IMR-90 (cell line): ENCODE data around the gene KRT39.

ENCODE experiments used
- FOS ChIP-seq: fragments of 150-350 bp; IDR thresholded peaks from 2 replicates; pipeline ENCODE4 v1.6.1; 2016; ENCODE audit warnings: low read depth, low read length
- MAFK ChIP-seq: IDR thresholded peaks from 2 replicates; pipeline ENCODE4 v1.6.1; 2012; ENCODE audit warnings: low read depth, low read length, improper control_type of control experiment
- MAZ ChIP-seq: IDR thresholded peaks from 2 replicates; pipeline ENCODE4 v1.6.1; 2012; ENCODE audit warnings: low read depth, mild to moderate bottlenecking, low read length, improper control_type of control experiment, moderate library complexity, borderline replicate concordance
- POLR2A ChIP-seq: IDR thresholded peaks from 2 replicates; pipeline ENCODE4 v1.6.1; 2012; ENCODE audit warnings: mild to moderate bottlenecking, low read depth, low read length
- RAD21 ChIP-seq: IDR thresholded peaks from 2 replicates; pipeline ENCODE4 v1.6.1; 2012; ENCODE audit warnings: low read length, improper control_type of control experiment
- RCOR1 ChIP-seq: IDR thresholded peaks from 2 replicates; pipeline ENCODE4 v1.6.1; 2012; ENCODE audit warnings: mild to moderate bottlenecking, low read length, improper control_type of control experiment; ENCODE audit not compliant: insufficient replicate concordance
- RFX5 ChIP-seq: IDR thresholded peaks from 2 replicates; pipeline ENCODE4 v1.8.0; 2012; ENCODE audit warnings: low read depth, mild to moderate bottlenecking, low read length, moderate library complexity
- TF ChIP-seq, protein P1 (sequence below): conservative IDR thresholded peaks from 2 replicates; pipeline ENCODE4 v1.5.1; 2012; ENCODE audit warnings: mild to moderate bottlenecking, low read depth, low read length, improper control_type of control experiment
- TF ChIP-seq, protein P2 (sequence below): fragments of 150-350 bp; IDR thresholded peaks from 2 replicates; pipeline ENCODE4 v1.6.1; 2017; ENCODE audit warnings: mild to moderate bottlenecking, antibody characterized with exemption, low read length, low read depth

DNA sequence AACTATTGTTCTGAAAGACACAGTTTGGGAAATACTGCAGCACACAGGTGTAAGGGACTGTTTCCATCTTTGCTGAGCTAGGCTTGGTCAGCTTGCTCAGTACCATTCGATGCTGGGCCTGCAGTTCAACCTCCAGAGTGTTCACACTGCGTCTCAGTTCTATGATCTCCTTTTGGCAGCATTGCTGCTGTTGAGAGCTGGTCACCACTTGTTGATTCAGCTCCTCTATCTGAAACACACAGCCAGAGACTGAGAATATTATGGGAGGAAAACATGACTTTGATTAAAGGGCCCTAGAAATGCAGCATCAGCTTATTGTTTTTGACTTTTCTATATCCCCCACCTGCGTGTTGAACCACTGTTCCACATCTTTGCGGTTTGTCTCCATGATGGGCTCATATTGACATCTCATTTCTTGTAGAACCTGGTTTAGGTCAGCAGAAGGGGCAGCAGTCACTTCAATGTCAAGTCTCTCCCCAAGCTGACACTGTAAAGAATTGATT is 4.6 kb downstream of the KRT39 start:
- TF ChIP-seq RAD21, result no peak
- TF ChIP-seq, protein P1, sequence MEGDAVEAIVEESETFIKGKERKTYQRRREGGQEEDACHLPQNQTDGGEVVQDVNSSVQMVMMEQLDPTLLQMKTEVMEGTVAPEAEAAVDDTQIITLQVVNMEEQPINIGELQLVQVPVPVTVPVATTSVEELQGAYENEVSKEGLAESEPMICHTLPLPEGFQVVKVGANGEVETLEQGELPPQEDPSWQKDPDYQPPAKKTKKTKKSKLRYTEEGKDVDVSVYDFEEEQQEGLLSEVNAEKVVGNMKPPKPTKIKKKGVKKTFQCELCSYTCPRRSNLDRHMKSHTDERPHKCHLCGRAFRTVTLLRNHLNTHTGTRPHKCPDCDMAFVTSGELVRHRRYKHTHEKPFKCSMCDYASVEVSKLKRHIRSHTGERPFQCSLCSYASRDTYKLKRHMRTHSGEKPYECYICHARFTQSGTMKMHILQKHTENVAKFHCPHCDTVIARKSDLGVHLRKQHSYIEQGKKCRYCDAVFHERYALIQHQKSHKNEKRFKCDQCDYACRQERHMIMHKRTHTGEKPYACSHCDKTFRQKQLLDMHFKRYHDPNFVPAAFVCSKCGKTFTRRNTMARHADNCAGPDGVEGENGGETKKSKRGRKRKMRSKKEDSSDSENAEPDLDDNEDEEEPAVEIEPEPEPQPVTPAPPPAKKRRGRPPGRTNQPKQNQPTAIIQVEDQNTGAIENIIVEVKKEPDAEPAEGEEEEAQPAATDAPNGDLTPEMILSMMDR, result no peak
- no peak for TF ChIP-seq RFX5
- TF ChIP-seq POLR2A, result no peak
- TF ChIP-seq MAFK, result 0 out of 2 replicates have a peak, but pooled peaks have one; percentile 17
- no peak for TF ChIP-seq FOS
- TF ChIP-seq MAZ, result no peak
- TF ChIP-seq, protein P2, sequence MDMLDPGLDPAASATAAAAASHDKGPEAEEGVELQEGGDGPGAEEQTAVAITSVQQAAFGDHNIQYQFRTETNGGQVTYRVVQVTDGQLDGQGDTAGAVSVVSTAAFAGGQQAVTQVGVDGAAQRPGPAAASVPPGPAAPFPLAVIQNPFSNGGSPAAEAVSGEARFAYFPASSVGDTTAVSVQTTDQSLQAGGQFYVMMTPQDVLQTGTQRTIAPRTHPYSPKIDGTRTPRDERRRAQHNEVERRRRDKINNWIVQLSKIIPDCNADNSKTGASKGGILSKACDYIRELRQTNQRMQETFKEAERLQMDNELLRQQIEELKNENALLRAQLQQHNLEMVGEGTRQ, result no peak
- TF ChIP-seq RCOR1, result no peak
